Transverse colon (tissue), 3 donors: ENCODE measurements around the gene BCL2L1.

ENCODE experiments used
- CTCF ChIP-seq, 5 experiments: fragments of 200-600 bp in 3 of 5; fragments of 450-650 bp in 2 of 5; sonication (generic) in 3 of 5; IDR thresholded peaks; 1 replicate in 2 of 5; 2 replicates in 3 of 5; pipeline ENCODE4 v1.5.1; 2016 to 2017; ENCODE audit warnings: antibody characterized with exemption in 5 of 5, inconsistent platforms in 3 of 5, mild to moderate bottlenecking in 2 of 5, moderate library complexity in 1 of 5
- EP300 ChIP-seq: sonication (generic); formaldehyde crosslinking; IDR thresholded peaks from one replicate; pipeline ENCODE4 v1.6.1; 2017; ENCODE audit warnings: antibody characterized with exemption, low read depth
- POLR2A ChIP-seq: fragments of 450-650 bp; IDR thresholded peaks from one replicate; pipeline ENCODE4 v1.6.1; 2016; ENCODE audit warnings: antibody characterized with exemption, mild to moderate bottlenecking, moderate library complexity

GRCh38 chr20:31615416-31615815, 107.3 kb downstream of the BCL2L1 start:
- TF ChIP-seq CTCF (IDR thresholded peaks at IDR 0.05) (no peak), POLR2A (no peak), EP300 (no peak)
